Hematopoietic multipotent progenitor cell treated with erythropoietin and hydrocortisone succinate and interleukin-3 and kit ligand, for 15 days (in vitro differentiated cells): Measurements from ENCODE around the gene CRAMP1.
"Not testable (repeated sequence)": the region's sequence is repeated elsewhere in the genome, so short reads cannot be mapped to it uniquely, and the experiment has no call there.

ENCODE experiments used
- DNase-seq: peaks from one replicate; pipeline ENCODE4 v3.0.0-alpha.2; 2015; ENCODE audit warnings: low spot score

Gene CRAMP1

GRCh38 chr16:1713331-1713730 is 101.2 kb downstream of the CRAMP1 start:
- no peak for DNase-seq

- DNase-seq = no peak
Observed at GRCh38 chr16:1713933-1714332, 101.8 kb downstream of the CRAMP1 start.

- no peak for DNase-seq
Observed at GRCh38 chr16:1715220-1715619, 103.1 kb downstream of the CRAMP1 start.

- not testable (repeated sequence) for DNase-seq
Observed at GRCh38 chr16:1718236-1718635, 106.1 kb downstream of the CRAMP1 start.

- DNase-seq = not testable (repeated sequence)
Observed at GRCh38 chr16:1719559-1720229, 107.5 kb downstream of the CRAMP1 start.

- no peak for DNase-seq
Observed at GRCh38 chr16:1721372-1721771, 109.2 kb downstream of the CRAMP1 start.

GRCh38 chr16:1723450-1724147 is 111.4 kb downstream of the CRAMP1 start:
- peak; percentile 69 for DNase-seq

GRCh38 chr16:1724491-1724890 is 112.3 kb downstream of the CRAMP1 start:
- DNase-seq = no peak

- no peak for DNase-seq
Observed at GRCh38 chr16:1726661-1727502, 114.7 kb downstream of the CRAMP1 start.
